ENCODE data around the gene DHX15. TPM values are rescaled to one million over a fixed set of nuclear protein-coding genes. Genes with fewer than 3 reads are reported as not detected.

The DHX15 gene
- polyA plus RNA-seq, 1 donor, result 142 TPM

GRCh38 chr4:24551492-24552289, 32.7 kb downstream of the DHX15 start:
- Histone ChIP-seq H3K27me3 (ENCODE audit: control insufficient read depth, insufficient read depth, low read length) (no peaks in the 10 kb centered on the region), H3K4me3 (ENCODE audit: low read length) (no peak overlapping the region), H3K4me1 (ENCODE audit: control insufficient read depth, insufficient read depth, low read length) (no peaks in the 10 kb centered on the region), H3K36me3 (ENCODE audit: control insufficient read depth, insufficient read depth, low read length) (peaks cover 39% of the 10 kb centered on the region), H3K27ac (ENCODE audit: low read length) (no peak overlapping the region), H3K9me3 (ENCODE audit: control insufficient read depth, low read depth, low read length) (no peaks in the 10 kb centered on the region)
- no peak for DNase-seq
- WGBS (ENCODE audit: insufficient coverage, low lambda C conversion rate), result 80% methylated on average over 2 of the region's 2 CpGs

- peaks cover 44% of the 10 kb centered on the region for H3K36me3 ChIP-seq (ENCODE audit: control insufficient read depth, insufficient read depth, low read length)
- no peak for DNase-seq
Observed at GRCh38 chr4:24550441-24551175, 33.7 kb downstream of the DHX15 start.

GRCh38 chr4:24547979-24548378, 36.4 kb downstream of the DHX15 start:
- no peak overlapping the region for H3K4me3 ChIP-seq (ENCODE audit: low read length)
- no peaks in the 10 kb centered on the region for H3K9me3 ChIP-seq (ENCODE audit: control insufficient read depth, low read depth, low read length)
- no CpG with 5 or more reads among the region's 11 CpGs for WGBS (ENCODE audit: insufficient coverage, low lambda C conversion rate)
- H3K4me1 ChIP-seq (ENCODE audit: control insufficient read depth, insufficient read depth, low read length), result no peaks in the 10 kb centered on the region
- H3K36me3 ChIP-seq (ENCODE audit: control insufficient read depth, insufficient read depth, low read length), result peaks cover 38% of the 10 kb centered on the region
- H3K27me3 ChIP-seq (ENCODE audit: control insufficient read depth, insufficient read depth, low read length), result no peaks in the 10 kb centered on the region
- DNase-seq, result no peak
- no peak overlapping the region for H3K27ac ChIP-seq (ENCODE audit: low read length)

More at GRCh38 chr4:24550441-24551175, 33.7 kb downstream of the DHX15 start:
- Histone ChIP-seq H3K4me3 (ENCODE audit: low read length) (no peak overlapping the region), H3K4me1 (ENCODE audit: control insufficient read depth, insufficient read depth, low read length) (no peaks in the 10 kb centered on the region), H3K27ac (ENCODE audit: low read length) (no peak overlapping the region), H3K9me3 (ENCODE audit: control insufficient read depth, low read depth, low read length) (no peaks in the 10 kb centered on the region), H3K27me3 (ENCODE audit: control insufficient read depth, insufficient read depth, low read length) (no peaks in the 10 kb centered on the region)
- 100% methylated on average over 1 of the region's 6 CpGs for WGBS (ENCODE audit: insufficient coverage, low lambda C conversion rate)

GRCh38 chr4:24544208-24544988, 40.0 kb downstream of the DHX15 start:
- H3K4me3 ChIP-seq (ENCODE audit: low read length), result no peak overlapping the region
- H3K27ac ChIP-seq (ENCODE audit: low read length), result no peak overlapping the region
- H3K4me1 ChIP-seq (ENCODE audit: control insufficient read depth, insufficient read depth, low read length), result no peaks in the 10 kb centered on the region
- DNase-seq, result no peak
- no peaks in the 10 kb centered on the region for H3K9me3 ChIP-seq (ENCODE audit: control insufficient read depth, low read depth, low read length)
- H3K27me3 ChIP-seq (ENCODE audit: control insufficient read depth, insufficient read depth, low read length), result no peaks in the 10 kb centered on the region
- WGBS (ENCODE audit: insufficient coverage, low lambda C conversion rate), result 70% methylated on average over 2 of the region's 4 CpGs
- peaks cover 42% of the 10 kb centered on the region for H3K36me3 ChIP-seq (ENCODE audit: control insufficient read depth, insufficient read depth, low read length)

GRCh38 chr4:24537025-24537424, 47.3 kb downstream of the DHX15 start:
- Histone ChIP-seq H3K9me3 (ENCODE audit: control insufficient read depth, low read depth, low read length) (no peaks in the 10 kb centered on the region), H3K4me3 (ENCODE audit: low read length) (no peak overlapping the region), H3K4me1 (ENCODE audit: control insufficient read depth, insufficient read depth, low read length) (no peaks in the 10 kb centered on the region), H3K27ac (ENCODE audit: low read length) (no peak overlapping the region), H3K27me3 (ENCODE audit: control insufficient read depth, insufficient read depth, low read length) (no peaks in the 10 kb centered on the region), H3K36me3 (ENCODE audit: control insufficient read depth, insufficient read depth, low read length) (peaks cover 49% of the 10 kb centered on the region)
- DNase-seq, result no peak
- WGBS (ENCODE audit: insufficient coverage, low lambda C conversion rate), result no CpG with 5 or more reads among the region's 7 CpGs

GRCh38 chr4:24535399-24535798, 49.0 kb downstream of the DHX15 start:
- no peaks in the 10 kb centered on the region for H3K27me3 ChIP-seq (ENCODE audit: control insufficient read depth, insufficient read depth, low read length)
- H3K4me1 ChIP-seq (ENCODE audit: control insufficient read depth, insufficient read depth, low read length), result no peaks in the 10 kb centered on the region
- peaks cover 45% of the 10 kb centered on the region for H3K36me3 ChIP-seq (ENCODE audit: control insufficient read depth, insufficient read depth, low read length)
- no CpG with 5 or more reads among the region's 3 CpGs for WGBS (ENCODE audit: insufficient coverage, low lambda C conversion rate)
- DNase-seq, result no peak
- H3K27ac ChIP-seq (ENCODE audit: low read length), result no peak overlapping the region
- H3K4me3 ChIP-seq (ENCODE audit: low read length), result no peak overlapping the region
- no peaks in the 10 kb centered on the region for H3K9me3 ChIP-seq (ENCODE audit: control insufficient read depth, low read depth, low read length)

- H3K9me3 ChIP-seq (ENCODE audit: control insufficient read depth, low read depth, low read length), result no peaks in the 10 kb centered on the region
- H3K36me3 ChIP-seq (ENCODE audit: control insufficient read depth, insufficient read depth, low read length), result peaks cover 58% of the 10 kb centered on the region
- H3K27me3 ChIP-seq (ENCODE audit: control insufficient read depth, insufficient read depth, low read length), result no peaks in the 10 kb centered on the region
- no peak for DNase-seq
- no peak overlapping the region for H3K4me3 ChIP-seq (ENCODE audit: low read length)
- no peaks in the 10 kb centered on the region for H3K4me1 ChIP-seq (ENCODE audit: control insufficient read depth, insufficient read depth, low read length)
- no peak overlapping the region for H3K27ac ChIP-seq (ENCODE audit: low read length)
- WGBS (ENCODE audit: insufficient coverage, low lambda C conversion rate), result 40% methylated on average over 1 of the region's 4 CpGs
Observed at GRCh38 chr4:24533364-24533763, 51.0 kb downstream of the DHX15 start.

GRCh38 chr4:24529555-24529954, 54.8 kb downstream of the DHX15 start:
- peaks cover 58% of the 10 kb centered on the region for H3K36me3 ChIP-seq (ENCODE audit: control insufficient read depth, insufficient read depth, low read length)
- H3K27ac ChIP-seq (ENCODE audit: low read length), result no peak overlapping the region
- no peaks in the 10 kb centered on the region for H3K9me3 ChIP-seq (ENCODE audit: control insufficient read depth, low read depth, low read length)
- H3K27me3 ChIP-seq (ENCODE audit: control insufficient read depth, insufficient read depth, low read length), result no peaks in the 10 kb centered on the region
- DNase-seq, result no peak
- H3K4me3 ChIP-seq (ENCODE audit: low read length), result no peak overlapping the region
- WGBS (ENCODE audit: insufficient coverage, low lambda C conversion rate), result no CpG with 5 or more reads among the region's 2 CpGs
- no peaks in the 10 kb centered on the region for H3K4me1 ChIP-seq (ENCODE audit: control insufficient read depth, insufficient read depth, low read length)

- WGBS (ENCODE audit: insufficient coverage, low lambda C conversion rate), result 83% methylated on average over 2 of the region's 3 CpGs
- H3K27me3 ChIP-seq (ENCODE audit: control insufficient read depth, insufficient read depth, low read length), result no peaks in the 10 kb centered on the region
- DNase-seq, result no peak
- H3K36me3 ChIP-seq (ENCODE audit: control insufficient read depth, insufficient read depth, low read length), result peaks cover 58% of the 10 kb centered on the region
- H3K9me3 ChIP-seq (ENCODE audit: control insufficient read depth, low read depth, low read length), result no peaks in the 10 kb centered on the region
- no peak overlapping the region for H3K4me3 ChIP-seq (ENCODE audit: low read length)
- no peaks in the 10 kb centered on the region for H3K4me1 ChIP-seq (ENCODE audit: control insufficient read depth, insufficient read depth, low read length)
- H3K27ac ChIP-seq (ENCODE audit: low read length), result no peak overlapping the region
Observed at GRCh38 chr4:24527371-24527770, 57.0 kb downstream of the DHX15 start.

- no peak overlapping the region for H3K4me3 ChIP-seq (ENCODE audit: low read length)
- no peak for DNase-seq
- H3K36me3 ChIP-seq (ENCODE audit: control insufficient read depth, insufficient read depth, low read length), result peaks cover 23% of the 10 kb centered on the region
- H3K27ac ChIP-seq (ENCODE audit: low read length), result no peak overlapping the region
- 100% methylated on average over 1 of the region's 2 CpGs for WGBS (ENCODE audit: insufficient coverage, low lambda C conversion rate)
- no peaks in the 10 kb centered on the region for H3K4me1 ChIP-seq (ENCODE audit: control insufficient read depth, insufficient read depth, low read length)
- H3K27me3 ChIP-seq (ENCODE audit: control insufficient read depth, insufficient read depth, low read length), result no peaks in the 10 kb centered on the region
- no peaks in the 10 kb centered on the region for H3K9me3 ChIP-seq (ENCODE audit: control insufficient read depth, low read depth, low read length)
Observed at GRCh38 chr4:24521544-24521943, 62.8 kb downstream of the DHX15 start.
